Mesodermal cell (in vitro differentiated cells): ENCODE results near the gene GDF9.

Experiments
- H3K27ac ChIP-seq: 2 replicates; pipeline ENCODE4 v1.7.0; 2013; ENCODE audit warnings: mild to moderate bottlenecking, low read depth, low read length, moderate library complexity; ENCODE audit not compliant: severe bottlenecking
- H3K36me3 ChIP-seq: 2 replicates; pipeline ENCODE4 v1.7.1; 2013; ENCODE audit warnings: mild to moderate bottlenecking, low read length, moderate library complexity; ENCODE audit not compliant: control insufficient read depth, insufficient read depth
- H3K4me1 ChIP-seq: one replicate; pipeline ENCODE4 v1.7.1; 2013; ENCODE audit warnings: mild to moderate bottlenecking, low read length; ENCODE audit not compliant: insufficient read depth, control insufficient read depth, poor library complexity, severe bottlenecking
- H3K4me3 ChIP-seq: 2 replicates; pipeline ENCODE4 v1.7.0; 2013; ENCODE audit warnings: low read length, control low read depth, mild to moderate bottlenecking; ENCODE audit not compliant: insufficient read depth, poor library complexity, severe bottlenecking; ENCODE audit errors: extremely low read depth
- H3K9me3 ChIP-seq: 2 replicates; pipeline ENCODE4 v1.7.1; 2013; ENCODE audit warnings: mild to moderate bottlenecking, low read length, moderate library complexity; ENCODE audit not compliant: control insufficient read depth
- WGBS, 2 experiments: methylation state at CpG; one replicate each; pipeline ENCODE4 v1.1.5; 2013; ENCODE audit warnings: missing lambda C conversion rate in 2 of 2; ENCODE audit not compliant: insufficient coverage in 2 of 2; 5-methylcytosine and 5-hydroxymethylcytosine counted together

GDF9 gene

DNA sequence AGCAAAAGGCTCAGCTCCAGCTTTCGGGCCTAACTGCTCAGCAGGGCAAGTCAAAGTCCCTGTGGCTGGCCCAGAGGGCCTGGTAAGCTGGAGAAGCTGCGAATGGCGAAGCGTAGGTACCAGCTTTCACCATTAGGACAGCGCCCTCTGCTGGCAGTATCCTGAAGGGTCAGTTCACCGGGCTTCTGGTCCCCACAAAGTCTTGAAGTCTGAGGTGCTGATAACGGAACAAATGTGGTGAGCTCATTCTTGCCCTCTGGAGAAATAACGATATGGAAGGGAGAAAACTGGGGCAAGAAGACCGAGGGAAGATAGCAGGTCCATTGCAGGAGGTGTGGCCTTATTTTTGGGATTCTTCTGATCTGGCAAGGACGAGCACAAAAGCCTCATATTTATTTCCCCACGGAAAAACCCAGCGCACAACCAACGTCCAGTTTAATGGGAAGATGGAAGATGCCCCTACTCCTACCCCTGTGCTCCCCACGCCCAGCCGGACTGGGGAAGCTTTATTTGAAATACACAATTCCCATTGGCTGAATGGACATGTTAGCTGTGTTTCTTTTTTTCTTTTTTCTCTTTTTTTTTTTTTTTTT, 46.0 kb downstream of the GDF9 start:
- peaks cover 7% of the 10 kb centered on the region for H3K4me1 ChIP-seq
- H3K9me3 ChIP-seq = no peaks in the 10 kb centered on the region
- WGBS, 2 experiments = 10 to 39% methylated on average over 9 to 11 of the region's 15 CpGs
- H3K4me3 ChIP-seq = no peak overlapping the region
- H3K36me3 ChIP-seq = no peaks in the 10 kb centered on the region
- no peak overlapping the region for H3K27ac ChIP-seq

DNA sequence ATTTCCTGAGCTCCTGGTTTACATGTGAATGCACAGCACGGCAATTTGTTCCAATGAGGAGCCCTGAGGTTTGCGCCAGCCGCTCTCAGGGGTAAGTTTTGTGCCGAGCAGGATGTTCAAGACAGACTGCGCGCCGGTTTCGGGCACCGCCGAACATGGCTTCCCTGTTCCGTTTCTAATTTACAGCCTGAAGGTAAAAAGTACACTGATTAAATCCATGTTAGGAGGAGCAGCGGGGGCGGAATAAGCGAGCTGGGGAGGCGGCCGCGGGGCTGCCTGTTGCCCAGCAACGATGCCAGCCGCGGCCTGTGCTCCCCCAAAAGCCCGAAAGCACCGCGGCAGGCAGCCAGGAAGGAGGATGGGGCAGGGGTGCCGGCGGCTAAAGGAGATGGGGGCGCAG, 46.8 kb downstream of the GDF9 start:
- Histone ChIP-seq H3K27ac (no peak overlapping the region), H3K4me3 (no peak overlapping the region), H3K9me3 (no peaks in the 10 kb centered on the region), H3K36me3 (no peaks in the 10 kb centered on the region), H3K4me1 (peaks cover 7% of the 10 kb centered on the region)
- WGBS, 2 experiments = 92 to 95% methylated on average over 19 to 26 of the region's 26 CpGs

DNA sequence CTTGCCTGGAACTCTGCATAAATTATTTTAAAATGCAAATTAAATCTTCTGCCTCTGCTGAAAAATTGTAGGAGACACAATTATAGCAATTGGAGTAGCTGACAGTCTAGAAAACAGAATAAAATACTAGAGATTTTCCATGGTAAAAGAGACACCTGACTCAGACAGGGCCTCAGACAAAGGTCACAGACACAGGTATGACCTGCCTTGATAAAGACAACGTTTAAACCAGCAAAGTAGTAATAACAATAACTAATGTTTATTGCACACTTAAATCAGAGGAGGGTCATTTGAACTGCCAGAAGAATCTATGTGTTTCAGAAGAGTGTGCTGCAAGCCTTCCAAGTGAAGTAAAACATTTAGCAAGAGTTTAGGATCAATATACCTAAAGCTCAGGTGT, 49.3 kb downstream of the GDF9 start:
- H3K4me1 ChIP-seq = no peaks in the 10 kb centered on the region
- no CpG with 5 or more reads among the region's 1 CpG for WGBS, 2 experiments
- no peak overlapping the region for H3K27ac ChIP-seq
- H3K9me3 ChIP-seq = no peaks in the 10 kb centered on the region
- no peaks in the 10 kb centered on the region for H3K36me3 ChIP-seq
- H3K4me3 ChIP-seq = no peak overlapping the region

- H3K4me1 ChIP-seq = no peaks in the 10 kb centered on the region
- no peak overlapping the region for H3K27ac ChIP-seq
- no peaks in the 10 kb centered on the region for H3K9me3 ChIP-seq
- no peaks in the 10 kb centered on the region for H3K36me3 ChIP-seq
- no peak overlapping the region for H3K4me3 ChIP-seq
Observed at GRCh38 chr5:132816554-132816953, 49.7 kb downstream of the GDF9 start.

GRCh38 chr5:132816083-132816482, 50.2 kb downstream of the GDF9 start:
- Histone ChIP-seq H3K9me3 (no peaks in the 10 kb centered on the region), H3K4me3 (no peak overlapping the region), H3K4me1 (no peaks in the 10 kb centered on the region), H3K36me3 (no peaks in the 10 kb centered on the region), H3K27ac (no peak overlapping the region)
- WGBS, 2 experiments = 75 to 100% methylated on average over 1 of the region's 2 CpGs

- WGBS, 2 experiments = no CpG with 5 or more reads among the region's 1 CpG
Observed at GRCh38 chr5:132815454-132815853, 50.8 kb downstream of the GDF9 start.

GRCh38 chr5:132814503-132815294, 51.6 kb downstream of the GDF9 start:
- Histone ChIP-seq H3K36me3 (no peaks in the 10 kb centered on the region), H3K27ac (no peak overlapping the region), H3K4me3 (no peak overlapping the region), H3K4me1 (no peaks in the 10 kb centered on the region), H3K9me3 (no peaks in the 10 kb centered on the region)
- 70 to 75% methylated on average over 76 of the region's 81 CpGs for WGBS, 2 experiments

More at GRCh38 chr5:132815454-132815853, 50.8 kb downstream of the GDF9 start:
- Histone ChIP-seq H3K27ac (no peak overlapping the region), H3K4me1 (no peaks in the 10 kb centered on the region), H3K9me3 (no peaks in the 10 kb centered on the region), H3K4me3 (no peak overlapping the region), H3K36me3 (no peaks in the 10 kb centered on the region)

DNA sequence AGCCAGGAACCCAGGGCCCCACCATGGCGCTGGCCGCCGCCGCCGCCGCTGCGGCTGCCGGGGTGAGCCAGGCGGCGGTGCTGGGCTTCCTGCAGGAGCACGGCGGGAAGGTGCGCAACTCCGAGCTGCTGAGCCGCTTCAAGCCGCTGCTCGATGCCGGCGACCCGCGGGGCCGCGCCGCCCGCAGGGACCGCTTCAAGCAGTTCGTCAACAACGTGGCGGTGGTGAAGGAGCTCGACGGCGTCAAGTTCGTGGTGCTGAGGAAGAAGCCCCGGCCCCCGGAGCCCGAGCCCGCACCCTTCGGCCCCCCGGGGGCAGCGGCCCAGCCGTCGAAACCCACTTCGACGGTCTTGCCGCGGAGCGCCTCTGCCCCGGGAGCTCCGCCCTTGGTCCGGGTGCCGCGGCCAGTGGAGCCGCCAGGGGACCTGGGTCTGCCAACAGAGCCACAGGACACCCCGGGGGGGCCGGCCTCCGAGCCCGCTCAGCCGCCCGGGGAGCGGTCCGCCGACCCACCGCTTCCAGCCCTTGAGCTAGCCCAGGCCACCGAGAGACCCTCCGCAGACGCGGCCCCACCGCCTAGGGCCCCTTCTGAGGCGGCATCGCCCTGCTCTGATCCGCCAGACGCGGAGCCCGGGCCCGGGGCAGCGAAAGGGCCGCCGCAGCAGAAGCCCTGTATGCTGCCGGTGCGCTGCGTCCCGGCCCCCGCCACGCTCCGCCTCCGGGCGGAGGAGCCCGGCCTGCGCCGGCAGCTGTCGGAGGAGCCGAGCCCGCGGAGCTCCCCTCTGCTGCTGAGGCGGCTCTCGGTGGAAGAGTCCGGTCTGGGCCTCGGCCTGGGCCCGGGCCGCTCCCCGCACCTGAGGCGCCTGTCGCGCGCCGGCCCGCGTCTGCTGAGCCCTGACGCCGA, 52.4 kb downstream of the GDF9 start:
- Histone ChIP-seq H3K36me3 (no peaks in the 10 kb centered on the region), H3K4me3 (peak overlapping the region; percentile 10), H3K9me3 (no peaks in the 10 kb centered on the region), H3K4me1 (no peaks in the 10 kb centered on the region), H3K27ac (no peak overlapping the region)
- WGBS, 2 experiments = 5% methylated on average over 87 to 103 of the region's 110 CpGs

DNA sequence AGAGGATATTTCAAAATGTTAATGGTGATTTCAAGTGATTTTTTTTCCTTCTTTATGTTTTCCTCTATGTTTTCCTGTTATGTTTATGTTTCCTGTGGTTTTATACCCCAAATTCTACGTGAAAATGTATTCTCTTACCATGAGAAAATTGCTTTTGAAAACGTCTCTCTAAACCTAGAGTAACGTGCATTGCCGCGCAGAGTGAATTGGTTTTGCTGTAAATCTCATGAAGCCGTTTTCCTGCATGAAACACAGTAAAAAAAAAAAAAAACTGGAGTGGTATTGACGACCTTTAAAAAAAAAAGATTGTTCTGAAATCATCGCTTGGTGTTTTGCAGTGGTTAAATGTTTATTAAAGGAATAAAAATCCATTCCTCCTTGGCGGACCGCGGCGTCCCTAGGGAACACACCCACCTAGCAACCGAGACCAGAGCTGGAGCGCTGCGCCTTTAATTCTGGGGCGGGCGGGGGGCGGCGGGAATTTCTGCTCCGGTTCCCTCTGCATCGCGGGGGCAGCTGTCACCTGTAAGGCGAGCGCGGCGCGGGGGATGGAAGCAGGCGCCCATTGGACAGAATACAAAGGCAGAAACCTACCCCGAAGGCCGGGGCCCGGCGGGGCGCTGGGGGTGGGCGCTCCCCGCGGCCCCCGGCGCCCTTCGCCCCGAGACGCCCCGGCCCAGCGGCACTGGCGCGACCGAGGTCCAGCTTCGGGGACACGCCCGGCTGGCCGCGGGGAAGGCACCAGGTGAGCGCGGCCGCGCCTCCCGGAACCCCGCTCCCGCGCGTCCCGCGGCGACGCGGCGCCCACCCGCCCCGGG, 53.3 kb downstream of the GDF9 start, which contains the start of gene SOWAHA:
Gene SOWAHA, plus strand, starts transcription at position 522 of the 818 bp plus-strand sequence. CDS start 320 bp downstream, outside the sequence.
- peak within 1 kb of the TSS; percentile 27 for H3K4me3 ChIP-seq
- H3K4me1 ChIP-seq = no peaks in the 10 kb centered on the region
- H3K9me3 ChIP-seq = no peaks in the 10 kb centered on the region
- no peaks in the 10 kb centered on the region for H3K36me3 ChIP-seq
- WGBS, 2 experiments = 2 to 3% methylated on average over 31 to 46 of the region's 68 CpGs
- no peak within 1 kb of the TSS for H3K27ac ChIP-seq

DNA sequence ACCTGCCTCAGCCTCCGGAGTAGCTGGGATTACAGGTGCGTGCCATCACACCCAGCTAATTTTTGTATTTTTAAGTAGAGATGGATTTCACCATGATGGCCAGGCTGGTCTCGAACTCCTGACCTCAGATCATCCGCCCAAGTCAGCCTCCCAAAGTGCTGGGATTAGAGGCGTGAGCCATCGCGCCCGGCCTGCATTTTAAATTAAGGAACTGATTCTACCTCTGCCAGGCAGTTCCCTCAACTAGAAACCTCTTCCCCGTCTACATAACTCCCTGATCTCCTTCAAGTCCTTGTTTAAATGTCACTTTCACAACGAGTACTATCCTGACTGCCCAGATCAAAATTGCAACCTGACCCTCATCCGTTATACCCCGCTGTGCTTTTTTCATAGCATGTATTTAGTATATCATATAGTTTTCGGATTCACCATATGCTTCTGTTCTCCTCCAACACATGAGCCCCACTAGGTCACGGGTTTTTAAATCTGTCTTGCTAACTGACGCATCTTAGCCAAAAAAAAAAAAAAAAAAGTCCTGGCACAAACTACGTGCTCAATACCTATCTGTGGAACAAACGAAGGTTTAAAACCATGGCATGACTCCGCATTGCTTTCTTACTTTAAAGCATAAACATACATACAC, 54.0 kb downstream of the GDF9 start:
- WGBS, 2 experiments = 52 to 58% methylated on average over 7 to 8 of the region's 18 CpGs
- H3K36me3 ChIP-seq = no peaks in the 10 kb centered on the region
- H3K4me1 ChIP-seq = no peaks in the 10 kb centered on the region
- no peaks in the 10 kb centered on the region for H3K9me3 ChIP-seq
- H3K4me3 ChIP-seq = no peak overlapping the region
- no peak overlapping the region for H3K27ac ChIP-seq
